ENCODE measurements around the gene GMDS. TPM values are rescaled to one million over a fixed set of nuclear protein-coding genes. Genes with fewer than 3 reads are reported as not detected.

The GMDS gene
- total and polyA plus RNA-seq, 11 donors, result 4.5 to 10.7 (median 7.0) TPM

DNA sequence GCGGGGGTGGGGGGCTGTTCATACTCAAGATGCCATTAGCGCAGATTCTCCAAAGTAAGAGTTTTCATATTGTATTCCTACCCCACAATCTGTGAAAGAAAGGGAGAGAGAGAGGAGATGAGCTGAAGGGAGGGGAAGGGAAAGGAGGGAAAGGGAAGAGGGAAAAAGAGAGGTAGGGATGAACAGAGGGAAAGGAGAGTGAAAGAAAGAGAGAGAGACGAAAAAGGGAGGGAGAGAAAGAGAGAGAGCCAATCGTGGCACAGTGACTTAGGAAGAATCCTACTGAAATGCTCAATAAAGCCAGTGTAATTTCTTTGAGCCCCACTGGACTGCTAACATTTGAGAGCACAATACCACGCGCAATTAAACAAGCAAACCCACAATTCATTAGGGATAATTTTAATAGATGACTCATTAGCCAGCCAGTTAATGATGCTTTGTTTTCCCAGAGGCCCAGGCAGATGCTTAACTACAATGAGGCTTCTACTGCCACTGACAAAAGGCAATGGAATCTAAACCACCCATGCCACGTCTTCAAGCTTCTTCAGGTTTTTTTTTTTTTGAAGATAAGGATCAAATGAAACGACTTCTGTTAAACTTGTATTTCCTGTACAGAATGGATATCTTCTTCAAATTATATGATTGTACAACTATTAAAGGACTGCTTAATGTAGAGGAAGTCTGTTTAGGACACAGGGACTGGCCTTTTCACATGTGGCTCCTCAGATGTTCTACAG lies 328.9 kb downstream of the GMDS start:
- Histone ChIP-seq H3K27ac (no peak overlapping the region), H3K9me3 (no peaks in the 10 kb centered on the region), H3K4me3 (no peak overlapping the region), H3K27me3 (no peaks in the 10 kb centered on the region), H3K36me3 (no peaks in the 10 kb centered on the region), H3K4me1 (no peaks in the 10 kb centered on the region)
- intact Hi-C loops (cut with DNase I), result no loop called here
- 87 to 89% (median 88%) methylated on average over 8 of the region's 8 CpGs for WGBS, 4 donors
- no peak for TF ChIP-seq POLR2A (IDR thresholded peaks at IDR 0.05)
- TF ChIP-seq, protein P1, sequence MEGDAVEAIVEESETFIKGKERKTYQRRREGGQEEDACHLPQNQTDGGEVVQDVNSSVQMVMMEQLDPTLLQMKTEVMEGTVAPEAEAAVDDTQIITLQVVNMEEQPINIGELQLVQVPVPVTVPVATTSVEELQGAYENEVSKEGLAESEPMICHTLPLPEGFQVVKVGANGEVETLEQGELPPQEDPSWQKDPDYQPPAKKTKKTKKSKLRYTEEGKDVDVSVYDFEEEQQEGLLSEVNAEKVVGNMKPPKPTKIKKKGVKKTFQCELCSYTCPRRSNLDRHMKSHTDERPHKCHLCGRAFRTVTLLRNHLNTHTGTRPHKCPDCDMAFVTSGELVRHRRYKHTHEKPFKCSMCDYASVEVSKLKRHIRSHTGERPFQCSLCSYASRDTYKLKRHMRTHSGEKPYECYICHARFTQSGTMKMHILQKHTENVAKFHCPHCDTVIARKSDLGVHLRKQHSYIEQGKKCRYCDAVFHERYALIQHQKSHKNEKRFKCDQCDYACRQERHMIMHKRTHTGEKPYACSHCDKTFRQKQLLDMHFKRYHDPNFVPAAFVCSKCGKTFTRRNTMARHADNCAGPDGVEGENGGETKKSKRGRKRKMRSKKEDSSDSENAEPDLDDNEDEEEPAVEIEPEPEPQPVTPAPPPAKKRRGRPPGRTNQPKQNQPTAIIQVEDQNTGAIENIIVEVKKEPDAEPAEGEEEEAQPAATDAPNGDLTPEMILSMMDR (IDR thresholded peaks at IDR 0.05), result no peak
- ATAC-seq (no peak), DNase-seq (no peak)

DNA sequence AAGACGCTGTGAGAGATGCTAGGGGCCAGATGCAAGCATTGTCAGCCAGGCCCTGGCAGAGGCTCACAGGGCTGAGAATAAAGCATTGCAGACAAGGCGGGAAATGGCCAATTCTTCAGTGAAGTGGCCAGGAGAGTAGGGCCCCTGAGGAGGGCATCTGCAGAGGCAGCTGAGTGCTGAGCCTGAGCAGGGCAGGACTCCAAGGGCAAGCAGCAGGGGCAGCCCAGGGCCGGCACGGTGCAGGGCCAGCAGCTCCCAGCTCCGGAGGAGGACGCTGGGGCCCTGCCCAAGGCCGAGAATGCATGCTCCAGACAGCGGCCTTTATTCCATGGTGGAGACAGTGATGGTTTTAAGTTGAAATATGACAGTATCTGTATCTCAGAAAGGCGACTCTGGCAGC lies 330.2 kb downstream of the GMDS start:
- ATAC-seq (peak in 1 of 4 donors; percentile 22), DNase-seq (no peak)
- WGBS, 4 donors, result 78 to 93% (median 91%) methylated on average over 9 of the region's 9 CpGs
- TF ChIP-seq POLR2A (IDR thresholded peaks at IDR 0.05), result no peak
- TF ChIP-seq, protein P1 (IDR thresholded peaks at IDR 0.05), result no peak
- Histone ChIP-seq H3K4me3 (no peak overlapping the region), H3K9me3 (no peaks in the 10 kb centered on the region), H3K36me3 (no peaks in the 10 kb centered on the region), H3K27ac (no peak overlapping the region), H3K4me1 (peaks cover 0 to 2% (median 0%) of the 10 kb centered on the region in 12 donors), H3K27me3 (no peaks in the 10 kb centered on the region)
- intact Hi-C loops (cut with DNase I), result no loop called here

DNA sequence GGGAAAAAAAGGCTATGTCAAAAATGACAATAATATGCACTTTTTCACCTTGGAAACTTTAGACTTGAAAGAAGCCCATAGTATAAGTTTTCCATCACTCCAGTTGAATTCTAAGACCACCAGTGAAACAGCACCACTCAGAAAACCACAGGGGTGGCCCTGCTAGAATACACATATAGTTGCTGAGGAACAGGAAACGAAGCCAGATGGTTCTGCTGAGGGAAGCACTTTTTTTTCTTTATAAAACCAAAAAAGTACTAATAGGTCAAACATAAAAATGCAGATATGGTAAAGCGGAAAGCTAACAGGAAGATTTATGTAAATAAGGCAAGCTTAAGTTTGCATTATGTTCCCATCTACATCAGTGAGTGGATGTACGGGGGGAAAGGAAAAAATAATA lies 331.8 kb downstream of the GMDS start:
- H3K4me3 ChIP-seq, result no peak overlapping the region
- TF ChIP-seq, protein P1 (IDR thresholded peaks at IDR 0.05), result no peak
- no peak for TF ChIP-seq POLR2A (IDR thresholded peaks at IDR 0.05)
- H3K27ac ChIP-seq, result no peak overlapping the region
- no peaks in the 10 kb centered on the region for H3K36me3 ChIP-seq
- intact Hi-C loops (cut with DNase I), result no loop called here
- H3K9me3 ChIP-seq, result no peaks in the 10 kb centered on the region
- no peaks in the 10 kb centered on the region for H3K27me3 ChIP-seq
- H3K4me1 ChIP-seq, result peaks cover 0 to 2% (median 0%) of the 10 kb centered on the region in 12 donors
- DNase-seq (no peak), ATAC-seq (no peak)
- WGBS, 4 donors, result 87 to 95% (median 91%) methylated on average over 3 of the region's 3 CpGs

DNA sequence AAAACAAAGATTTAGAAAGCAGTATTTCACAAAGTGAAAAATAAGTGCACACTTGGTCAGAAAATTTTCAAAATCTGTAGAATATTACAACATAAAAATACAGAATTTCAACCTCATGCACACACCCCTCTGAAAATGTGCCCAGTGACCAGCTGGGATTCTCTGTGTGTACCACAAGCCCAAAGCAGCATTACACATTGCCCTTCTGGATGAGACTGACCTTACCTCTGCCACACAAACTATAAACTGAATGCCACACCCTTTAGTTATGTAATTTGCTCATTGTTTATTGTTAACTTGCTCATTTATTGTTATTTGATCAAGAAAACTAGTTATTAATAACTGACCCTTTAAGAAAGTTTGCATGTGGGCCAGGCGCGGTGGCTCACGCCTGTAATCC lies 332.7 kb downstream of the GMDS start:
- TF ChIP-seq, protein P1 (IDR thresholded peaks at IDR 0.05), result no peak
- no peak for TF ChIP-seq POLR2A (IDR thresholded peaks at IDR 0.05)
- intact Hi-C loops (cut with DNase I), result no loop called here
- no peak overlapping the region for H3K27ac ChIP-seq
- no peaks in the 10 kb centered on the region for H3K36me3 ChIP-seq
- H3K4me1 ChIP-seq, result peaks cover 0 to 2% (median 0%) of the 10 kb centered on the region in 12 donors
- DNase-seq, result no peak
- 94 to 100% (median 98%) methylated on average over 3 of the region's 3 CpGs for WGBS, 4 donors
- no peaks in the 10 kb centered on the region for H3K27me3 ChIP-seq
- ATAC-seq, result no peak
- H3K9me3 ChIP-seq, result no peaks in the 10 kb centered on the region
- no peak overlapping the region for H3K4me3 ChIP-seq

Data from heart left ventricle (tissue), 16 donors.